SK-N-SH (cell line): ENCODE measurements around the gene LPP. TPM values are rescaled to one million over a fixed set of nuclear protein-coding genes. Genes with fewer than 3 reads are reported as not detected.

ENCODE experiments used
- CTCF ChIA-PET: fragments of 300-600, 350-600 bp; formaldehyde crosslinking; extraction: SDS; loops from one replicate; lab custom pipeline; 2021; lab: Yijun Ruan, JAX
- POLR2A ChIA-PET: fragments of 350-600 bp; sonication (Branson Sonifier 250); formaldehyde crosslinking; extraction: SDS; loops from one replicate; lab custom pipeline; 2020; ENCODE audit warnings: antibody characterized with exemption, inconsistent platforms; lab: Yijun Ruan, JAX
- DNase-seq: peaks from one replicate; pipeline ENCODE4 v3.0.0; 2012
- H2AFZ ChIP-seq: fragments of 200-600 bp; sonication (generic); 2 replicates; pipeline ENCODE4 v1.8.1; 2016; ENCODE audit warnings: antibody characterized with exemption, mild to moderate bottlenecking, low read depth
- H3F3A ChIP-seq: fragments of 200-600 bp; sonication (generic); replicated peaks from 2 replicates; pipeline ENCODE3; 2016; ENCODE audit warnings: antibody characterized with exemption, mild to moderate bottlenecking; ENCODE audit not compliant: insufficient read depth
- H3K27ac ChIP-seq, 2 experiments: fragments of 200-500 bp in 1 of 2; fragments of 200-600 bp in 1 of 2; sonication (Bioruptor generic) in 1 of 2; sonication (generic), shearing (Covaris generic) in 1 of 2; 2 replicates each; pipeline versions ENCODE4 v1.5.1 to v1.6.1; 2014 to 2016; ENCODE audit warnings: low read depth in 2 of 2, inconsistent platforms in 1 of 2, low read length in 1 of 2, mild to moderate bottlenecking in 1 of 2, mixed read lengths in 1 of 2
- H3K27me3 ChIP-seq: fragments of 200-600 bp; sonication (generic), shearing (Covaris generic); 2 replicates; pipeline ENCODE4 v1.6.1; 2016; ENCODE audit warnings: mixed run types; ENCODE audit not compliant: insufficient read depth
- H3K36me3 ChIP-seq, 2 experiments: fragments of 200-500 bp in 1 of 2; fragments of 200-600 bp in 1 of 2; sonication (Bioruptor generic) in 1 of 2; sonication (generic) in 1 of 2; replicated peaks in 1 of 2; 2 replicates each; pipeline versions ENCODE3 to v1.5.1; 2014 to 2016; ENCODE audit warnings: low read length in 1 of 2, mild to moderate bottlenecking in 1 of 2; ENCODE audit not compliant: insufficient read depth in 2 of 2, control insufficient read depth in 1 of 2
- H3K4me1 ChIP-seq, 2 experiments: fragments of 200-500 bp in 1 of 2; fragments of 200-600 bp in 1 of 2; sonication (Bioruptor generic) in 1 of 2; sonication (generic), shearing (Covaris generic) in 1 of 2; 2 replicates each; pipeline versions ENCODE4 v1.5.1 to v1.6.1; 2014 to 2016; ENCODE audit warnings: low read depth in 1 of 2, low read length in 1 of 2, mixed run types in 1 of 2; ENCODE audit not compliant: insufficient read depth in 2 of 2, control insufficient read depth in 1 of 2
- H3K4me2 ChIP-seq: fragments of 200-600 bp; sonication (generic), shearing (Covaris generic); 2 replicates; pipeline ENCODE4 v1.6.1; 2017; ENCODE audit warnings: mixed run types
- H3K4me3 ChIP-seq, 2 experiments: fragments of 200-500 bp in 1 of 2; fragments of 200-600 bp in 1 of 2; sonication (Bioruptor generic) in 1 of 2; sonication (generic), shearing (Covaris generic) in 1 of 2; 2 replicates each; pipeline versions ENCODE4 v1.5.1 to v1.8.1; 2014 to 2016; ENCODE audit warnings: low read depth in 2 of 2, inconsistent platforms in 1 of 2, low read length in 1 of 2, mild to moderate bottlenecking in 1 of 2, mixed read lengths in 1 of 2, moderate library complexity in 1 of 2
- H3K79me2 ChIP-seq: fragments of 200-600 bp; sonication (generic); 2 replicates; pipeline ENCODE4 v1.8.1; 2017; ENCODE audit warnings: mild to moderate bottlenecking; ENCODE audit not compliant: insufficient read depth
- H3K9ac ChIP-seq: fragments of 200-600 bp; sonication (generic); 2 replicates; pipeline ENCODE4 v1.6.1; 2017; ENCODE audit warnings: mixed run types
- H3K9me2 ChIP-seq: fragments of 200-600 bp; sonication (generic); 2 replicates; pipeline ENCODE4 v1.6.1; 2017; ENCODE audit warnings: mixed run types
- H3K9me3 ChIP-seq: fragments of 200-600 bp; sonication (generic); 2 replicates; pipeline ENCODE4 v1.6.1; 2017; ENCODE audit warnings: mixed run types, mild to moderate bottlenecking, moderate library complexity
- H4K20me1 ChIP-seq: fragments of 200-600 bp; sonication (generic); 2 replicates; pipeline ENCODE4 v1.6.1; 2017; ENCODE audit warnings: mild to moderate bottlenecking, mixed run types; ENCODE audit not compliant: insufficient read depth
- CHD2 ChIP-seq: fragments of 150-350 bp; IDR thresholded peaks from 2 replicates; pipeline ENCODE4 v1.6.1; 2018; ENCODE audit warnings: low read length; ENCODE audit not compliant: partially characterized antibody
- CTCF ChIP-seq: fragments of 200-600 bp; sonication (generic); IDR thresholded peaks from 2 replicates; pipeline ENCODE4 v1.6.1; 2017; ENCODE audit warnings: antibody characterized with exemption, mild to moderate bottlenecking, moderate library complexity
- EZH2phosphoT487 ChIP-seq: fragments of 200-600 bp; sonication (generic); IDR thresholded peaks from 2 replicates; pipeline ENCODE4 v1.6.1; 2017; ENCODE audit warnings: low read depth, mixed run types, mild to moderate bottlenecking, antibody characterized with exemption, moderate library complexity, borderline replicate concordance
- FOXJ3 ChIP-seq: sonication (generic); formaldehyde crosslinking; IDR thresholded peaks from 2 replicates; pipeline ENCODE4 v1.5.1; 2020; ENCODE audit warnings: mild to moderate bottlenecking, missing genetic modification reagents
- FOXM1 ChIP-seq: IDR thresholded peaks from 2 replicates; pipeline ENCODE4 v1.4.0; 2012; ENCODE audit warnings: low read depth, mild to moderate bottlenecking
- GATA2 ChIP-seq: sonication (generic); formaldehyde crosslinking; IDR thresholded peaks from 2 replicates; pipeline ENCODE4 v1.5.0; 2020; ENCODE audit warnings: mild to moderate bottlenecking, missing genetic modification reagents
- JUND ChIP-seq: IDR thresholded peaks from 2 replicates; pipeline ENCODE4 v1.4.0; 2012
- MXI1 ChIP-seq: IDR thresholded peaks from 2 replicates; pipeline ENCODE4 v1.6.1; 2012; ENCODE audit warnings: mild to moderate bottlenecking, low read depth, low read length, improper control_type of control experiment
- NRF1 ChIP-seq: IDR thresholded peaks from 2 replicates; pipeline ENCODE4 v1.6.1; 2012; ENCODE audit warnings: low read depth, mild to moderate bottlenecking, low read length
- PBX3 ChIP-seq: IDR thresholded peaks from 2 replicates; pipeline ENCODE4; 2012
- RCOR1 ChIP-seq: fragments of 150-350 bp; IDR thresholded peaks from 2 replicates; pipeline ENCODE4 v1.6.1; 2017; ENCODE audit warnings: antibody characterized with exemption, low read length
- RFX5 ChIP-seq: IDR thresholded peaks from 2 replicates; pipeline ENCODE4 v1.6.1; 2012; ENCODE audit warnings: mild to moderate bottlenecking, improper control_type of control experiment, low read length
- RXRA ChIP-seq: IDR thresholded peaks from 2 replicates; pipeline ENCODE4 v1.4.0; 2012; ENCODE audit warnings: low read depth, mild to moderate bottlenecking, borderline replicate concordance
- USF1 ChIP-seq: IDR thresholded peaks from 2 replicates; pipeline ENCODE4 v1.4.0; 2012; ENCODE audit warnings: low read depth, borderline replicate concordance
- USF2 ChIP-seq: fragments of 150-350 bp; IDR thresholded peaks from 2 replicates; pipeline ENCODE4 v1.6.1; 2017; ENCODE audit warnings: antibody characterized with exemption, low read length, low read depth, borderline replicate concordance
- WGBS: methylation state at CpG from one replicate; pipeline ENCODE4 v1.1.6; 2017; ENCODE audit warnings: low lambda C conversion rate; 5-methylcytosine and 5-hydroxymethylcytosine counted together
- polyA plus RNA-seq, 3 experiments: library from polyadenylated mRNA; depleted of rRNA; stranded (reverse); fragments of >200 nt; gene quantifications; 2 replicates each; pipeline ENCODE4 v1.2.3, GENCODE V29; 2012

The LPP gene
- polyA plus RNA-seq, 1 of the 3 experiments (the other 2 are of a cell fraction) = 6.6 TPM

- TF ChIP-seq EZH2phosphoT487 (no peak), FOXM1 (no peak), PBX3 (no peak), MXI1 (no peak), GATA2 (CRISPR knock-in tag) (no peak), JUND (no peak), CHD2 (no peak), USF2 (no peak), RXRA (no peak), FOXJ3 (no peak), RCOR1 (no peak), CTCF (no peak)
- TF ChIP-seq, all 33 proteins: peak for 0
- no peaks in the 10 kb centered on the region for H3K9me3 ChIP-seq
- DNase-seq = no peak
- peaks cover 0 to 18% of the 10 kb centered on the region in 2 experiments; a peak in 3 of 4 replicates for H3K4me1 ChIP-seq
- no peak overlapping the region for H3K27ac ChIP-seq
- no peaks in the 10 kb centered on the region for H4K20me1 ChIP-seq
- H3K9ac ChIP-seq = no peak overlapping the region
- no peak overlapping the region for H2AFZ ChIP-seq
- no peak overlapping the region for H3K4me2 ChIP-seq
- H3K9me2 ChIP-seq = no peaks in the 10 kb centered on the region
- CTCF ChIA-PET = no interaction called here
- H3K27me3 ChIP-seq = no peaks in the 10 kb centered on the region
- peaks cover 46% of the 10 kb centered on the region for H3K79me2 ChIP-seq
- POLR2A ChIA-PET = no interaction called here
- H3K4me3 ChIP-seq = no peak overlapping the region
- peaks cover 18% of the 10 kb centered on the region for H3F3A ChIP-seq
- WGBS = 85% methylated on average over 2 of the region's 2 CpGs
- H3K36me3 ChIP-seq = no peaks in the 10 kb centered on the region
Observed at GRCh38 chr3:188589071-188589470, 435.1 kb downstream of the LPP start.

GRCh38 chr3:188589771-188590170 lies 435.8 kb downstream of the LPP start:
- ChIA-PET POLR2A (no interaction called here), CTCF (no interaction called here)
- Histone ChIP-seq H3K27ac (no peak overlapping the region), H3K4me2 (no peak overlapping the region), H3K27me3 (no peaks in the 10 kb centered on the region), H3K9me3 (no peaks in the 10 kb centered on the region), H3K4me1 (peaks cover 0 to 23% of the 10 kb centered on the region in 2 experiments; a peak in 3 of 4 replicates), H3F3A (peaks cover 21% of the 10 kb centered on the region), H3K4me3 (no peak overlapping the region), H2AFZ (no peak overlapping the region), H4K20me1 (no peaks in the 10 kb centered on the region), H3K9me2 (no peaks in the 10 kb centered on the region), H3K9ac (no peak overlapping the region), H3K36me3 (no peaks in the 10 kb centered on the region), H3K79me2 (peaks cover 46% of the 10 kb centered on the region)
- TF ChIP-seq NRF1 (no peak), RCOR1 (no peak), USF1 (no peak), RFX5 (no peak), CHD2 (no peak), RXRA (no peak)
- DNase-seq = no peak
- WGBS = 86% methylated on average over 2 of the region's 2 CpGs
